GM12872 (cell line): ENCODE results near the gene ISLR.

Experiments
- TF ChIP-seq, protein P1 (sequence below): IDR thresholded peaks from 3 replicates; pipeline ENCODE4 v1.5.1; 2011; ENCODE audit warnings: low read depth, mild to moderate bottlenecking, low read length, moderate library complexity; ENCODE audit not compliant: insufficient read depth

Gene ISLR

DNA sequence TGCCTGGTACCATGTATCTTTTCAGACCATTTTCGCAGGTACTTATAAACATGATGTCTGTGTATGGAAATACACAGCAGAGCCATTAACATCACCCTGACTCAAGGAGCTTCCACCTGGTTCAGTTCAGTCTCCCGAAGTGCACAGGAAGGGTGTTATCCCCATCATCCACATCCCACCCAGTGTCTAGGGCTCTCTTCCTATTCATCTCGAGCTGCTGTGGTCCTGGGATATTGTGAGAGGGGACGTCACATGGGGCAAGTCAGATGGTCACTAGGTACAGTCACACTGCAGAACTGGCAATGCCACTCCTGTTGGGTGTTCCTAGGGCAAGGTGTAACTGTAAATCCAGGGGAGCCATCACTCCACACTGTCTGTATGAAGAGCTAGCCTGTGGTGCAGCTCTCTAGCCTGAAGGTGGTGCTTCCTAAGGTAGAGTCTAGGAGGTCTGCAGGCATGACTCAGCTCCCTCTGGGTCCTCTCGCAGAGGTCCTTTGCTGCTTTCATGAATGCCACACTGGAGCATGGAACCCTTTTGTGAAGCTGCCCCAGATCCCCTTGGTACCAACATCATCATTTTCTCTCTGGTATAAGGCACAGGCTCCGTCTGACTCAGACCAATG, 29.2 kb upstream of the ISLR start:
- TF ChIP-seq, protein P1, sequence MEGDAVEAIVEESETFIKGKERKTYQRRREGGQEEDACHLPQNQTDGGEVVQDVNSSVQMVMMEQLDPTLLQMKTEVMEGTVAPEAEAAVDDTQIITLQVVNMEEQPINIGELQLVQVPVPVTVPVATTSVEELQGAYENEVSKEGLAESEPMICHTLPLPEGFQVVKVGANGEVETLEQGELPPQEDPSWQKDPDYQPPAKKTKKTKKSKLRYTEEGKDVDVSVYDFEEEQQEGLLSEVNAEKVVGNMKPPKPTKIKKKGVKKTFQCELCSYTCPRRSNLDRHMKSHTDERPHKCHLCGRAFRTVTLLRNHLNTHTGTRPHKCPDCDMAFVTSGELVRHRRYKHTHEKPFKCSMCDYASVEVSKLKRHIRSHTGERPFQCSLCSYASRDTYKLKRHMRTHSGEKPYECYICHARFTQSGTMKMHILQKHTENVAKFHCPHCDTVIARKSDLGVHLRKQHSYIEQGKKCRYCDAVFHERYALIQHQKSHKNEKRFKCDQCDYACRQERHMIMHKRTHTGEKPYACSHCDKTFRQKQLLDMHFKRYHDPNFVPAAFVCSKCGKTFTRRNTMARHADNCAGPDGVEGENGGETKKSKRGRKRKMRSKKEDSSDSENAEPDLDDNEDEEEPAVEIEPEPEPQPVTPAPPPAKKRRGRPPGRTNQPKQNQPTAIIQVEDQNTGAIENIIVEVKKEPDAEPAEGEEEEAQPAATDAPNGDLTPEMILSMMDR, result peak; percentile 38; the same call in 1 of the 3 replicates

DNA sequence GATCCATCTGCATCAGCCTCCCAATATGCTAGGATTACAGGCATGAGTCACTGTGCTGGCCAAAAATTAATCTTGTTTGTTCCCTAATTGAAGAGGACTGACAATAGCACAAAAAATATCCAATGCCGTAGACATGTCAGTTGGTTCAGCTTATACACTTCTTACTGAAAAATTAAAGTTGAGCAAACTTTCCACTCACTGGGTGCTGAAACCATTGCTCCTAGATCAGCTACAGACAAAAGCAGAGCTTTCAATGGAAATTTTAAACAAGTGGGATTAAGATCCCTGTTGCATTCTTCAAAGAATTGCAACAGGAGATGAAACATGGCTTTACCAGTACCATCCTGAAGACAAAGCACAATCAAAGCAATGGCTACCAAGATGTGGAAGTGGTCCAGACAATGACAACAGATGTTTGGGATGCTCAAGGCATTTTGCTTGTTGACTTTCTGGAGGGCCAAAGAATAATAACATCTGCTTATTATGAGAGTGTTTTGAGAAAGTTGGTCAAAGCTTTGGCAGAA, 27.2 kb upstream of the ISLR start:
- TF ChIP-seq, protein P1, result no peak

DNA sequence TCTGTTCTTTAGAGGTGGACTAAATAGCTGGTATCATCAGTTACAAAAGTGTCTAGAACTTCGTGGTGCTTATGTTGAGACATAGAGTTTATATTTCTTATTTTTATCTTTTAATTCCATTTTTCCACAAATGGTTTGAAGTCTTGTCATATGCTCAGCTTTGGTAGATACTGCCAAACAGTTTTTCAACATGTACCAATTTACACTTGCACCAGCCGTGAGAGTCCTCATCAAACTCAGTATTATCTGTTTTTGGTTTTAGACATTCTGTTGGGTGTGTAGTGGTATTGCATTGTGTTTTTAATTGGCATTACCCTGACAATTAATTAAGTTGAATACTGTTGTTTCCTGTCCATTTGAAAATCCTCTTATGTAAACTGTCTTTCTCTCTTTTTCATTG, 26.5 kb upstream of the ISLR start:
- TF ChIP-seq, protein P1, result no peak

DNA sequence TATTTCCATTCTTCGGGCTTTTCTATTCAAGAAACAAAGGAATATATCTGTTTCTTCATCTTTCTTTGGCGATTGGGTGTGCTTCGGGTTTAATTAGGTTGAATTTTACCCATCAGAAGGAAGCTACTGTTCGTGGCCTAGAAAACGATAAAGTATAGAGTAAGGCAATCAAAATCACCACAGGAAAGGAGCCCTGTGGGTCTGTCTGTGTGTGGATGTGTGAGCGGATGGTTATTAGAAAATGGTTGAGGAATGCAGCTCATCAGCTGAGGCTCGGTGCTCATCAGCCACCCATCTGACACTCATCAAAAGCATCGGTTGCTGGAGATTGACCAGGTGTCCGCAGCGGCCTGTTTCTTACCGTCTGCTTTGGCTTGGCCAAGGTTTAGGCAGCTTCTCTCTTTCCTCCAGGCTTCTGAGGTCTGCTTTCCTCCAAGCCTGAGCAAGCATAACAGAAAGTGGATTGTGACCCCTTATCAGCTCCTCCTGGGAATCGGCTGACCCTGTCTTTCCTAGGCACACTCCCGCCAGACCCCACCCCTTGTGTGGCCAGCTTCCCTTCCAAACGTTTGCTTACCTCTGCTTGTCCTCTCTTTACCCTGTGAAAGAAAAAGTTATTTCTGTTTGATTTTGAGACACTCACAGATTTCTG, 17.6 kb upstream of the ISLR start:
- TF ChIP-seq, protein P1, result no peak

DNA sequence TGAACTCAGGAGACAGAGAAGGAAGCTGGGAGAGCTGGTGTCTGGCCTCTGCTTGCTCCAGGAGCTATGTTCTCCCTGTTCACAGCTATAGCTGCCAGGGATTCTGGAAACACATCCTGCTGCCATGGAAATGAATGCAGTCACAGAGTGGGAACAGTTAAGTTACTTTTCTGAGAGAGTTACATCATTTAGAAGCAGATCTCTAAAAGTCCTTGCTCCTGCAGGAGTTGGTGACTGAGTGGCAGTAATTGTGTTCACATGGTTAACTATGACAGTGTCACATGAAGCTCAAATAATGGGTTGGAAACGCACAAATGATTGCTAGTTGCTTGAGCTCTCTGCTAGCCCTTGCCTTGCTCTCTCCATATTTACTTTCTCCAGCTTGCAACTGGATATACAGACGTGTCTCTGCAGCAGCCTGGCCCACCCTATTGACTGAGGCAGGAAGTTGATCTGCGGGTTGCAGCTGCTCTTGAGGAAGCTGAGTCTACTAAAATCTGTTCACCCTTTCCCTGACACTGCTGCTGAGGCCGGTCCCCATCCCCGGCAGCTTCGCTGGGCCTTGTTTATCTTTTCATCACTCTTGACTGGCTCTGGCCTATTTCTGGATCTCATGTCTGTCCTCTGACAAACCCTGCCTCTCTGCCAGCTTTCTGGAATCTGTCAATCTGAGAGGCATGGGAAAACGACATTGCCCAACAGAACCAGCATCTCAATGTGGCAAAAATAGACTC, 16.7 kb upstream of the ISLR start:
- TF ChIP-seq, protein P1, result no peak

DNA sequence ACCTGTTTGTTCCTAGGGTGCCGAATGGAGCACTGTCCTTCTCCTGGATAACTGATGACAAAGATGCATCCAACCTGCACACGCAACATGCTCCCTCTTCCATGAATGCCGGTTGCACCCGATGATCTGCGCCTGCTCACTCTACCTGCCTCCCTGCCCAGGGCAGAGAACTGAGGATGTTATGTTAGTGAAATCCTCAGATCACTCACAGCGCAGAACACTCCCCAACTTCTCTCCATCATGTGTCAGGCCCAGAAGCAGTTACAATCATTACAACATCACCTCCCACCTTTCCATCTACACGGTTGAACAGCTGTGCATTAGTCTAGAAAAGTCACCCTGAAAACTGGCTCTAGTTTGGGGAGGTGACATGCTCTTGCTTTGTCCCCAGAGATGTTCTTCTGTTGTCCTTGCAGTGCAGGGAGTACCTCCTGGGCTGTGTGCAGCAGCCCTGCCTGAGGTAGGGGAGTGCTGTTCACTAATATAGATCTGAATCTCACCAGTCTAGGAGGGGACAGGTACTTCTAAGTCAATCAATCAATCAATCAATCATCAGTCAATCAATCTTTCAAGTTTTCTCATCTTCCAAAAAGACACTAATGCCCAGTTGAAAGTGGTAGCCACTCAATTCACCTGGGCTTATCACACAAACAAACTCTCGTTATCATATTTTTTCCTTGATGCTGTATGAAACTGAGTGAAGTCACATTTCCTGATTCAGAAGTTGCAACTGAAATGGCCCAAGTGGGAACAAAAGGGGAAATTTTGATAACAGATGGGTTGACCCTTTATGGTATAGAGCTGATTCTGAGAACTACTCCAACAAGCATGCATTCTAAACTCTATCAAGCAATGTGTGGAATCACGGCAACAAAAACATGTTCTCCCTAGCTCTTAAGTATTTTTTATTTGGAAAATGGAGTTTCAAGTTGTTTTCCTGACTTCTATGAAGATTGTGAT, 15.4 kb upstream of the ISLR start:
- TF ChIP-seq, protein P1, result no peak
